HG03196 (cell line): Measurements from ENCODE around the gene TRPM7.
"Not testable (repeated sequence)": the region's sequence is repeated elsewhere in the genome, so short reads cannot be mapped to it uniquely, and the experiment has no call there.

Experiments used
- ATAC-seq: cut with Tn5 transposase; IDR thresholded peaks from one replicate; pipeline ENCODE4 v1.9.1; 2021; ENCODE audit not compliant: unreplicated experiment

The TRPM7 gene

GRCh38 chr15:50573842-50574241, 112.8 kb downstream of the TRPM7 start:
- not testable (repeated sequence) for ATAC-seq

DNA sequence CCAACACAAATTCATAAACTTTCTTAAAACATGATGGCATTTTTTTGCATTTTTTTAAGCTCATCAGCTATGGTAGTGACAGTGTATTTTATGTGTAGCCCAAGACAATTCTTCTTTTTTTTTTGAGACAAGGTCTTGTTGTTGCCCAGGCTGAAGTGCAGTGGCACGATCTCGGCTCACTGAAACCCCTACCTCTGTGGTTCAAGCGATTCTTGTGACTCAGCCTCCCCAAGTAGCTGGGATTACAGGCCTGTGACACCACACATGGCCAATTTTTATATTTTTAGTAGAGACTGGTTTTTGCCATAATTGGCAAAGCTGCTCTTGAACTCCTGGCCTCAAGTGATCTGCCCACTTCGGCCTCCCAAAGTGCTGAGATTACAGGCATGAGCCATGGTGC, 122.8 kb downstream of the TRPM7 start:
- no peak for ATAC-seq

DNA sequence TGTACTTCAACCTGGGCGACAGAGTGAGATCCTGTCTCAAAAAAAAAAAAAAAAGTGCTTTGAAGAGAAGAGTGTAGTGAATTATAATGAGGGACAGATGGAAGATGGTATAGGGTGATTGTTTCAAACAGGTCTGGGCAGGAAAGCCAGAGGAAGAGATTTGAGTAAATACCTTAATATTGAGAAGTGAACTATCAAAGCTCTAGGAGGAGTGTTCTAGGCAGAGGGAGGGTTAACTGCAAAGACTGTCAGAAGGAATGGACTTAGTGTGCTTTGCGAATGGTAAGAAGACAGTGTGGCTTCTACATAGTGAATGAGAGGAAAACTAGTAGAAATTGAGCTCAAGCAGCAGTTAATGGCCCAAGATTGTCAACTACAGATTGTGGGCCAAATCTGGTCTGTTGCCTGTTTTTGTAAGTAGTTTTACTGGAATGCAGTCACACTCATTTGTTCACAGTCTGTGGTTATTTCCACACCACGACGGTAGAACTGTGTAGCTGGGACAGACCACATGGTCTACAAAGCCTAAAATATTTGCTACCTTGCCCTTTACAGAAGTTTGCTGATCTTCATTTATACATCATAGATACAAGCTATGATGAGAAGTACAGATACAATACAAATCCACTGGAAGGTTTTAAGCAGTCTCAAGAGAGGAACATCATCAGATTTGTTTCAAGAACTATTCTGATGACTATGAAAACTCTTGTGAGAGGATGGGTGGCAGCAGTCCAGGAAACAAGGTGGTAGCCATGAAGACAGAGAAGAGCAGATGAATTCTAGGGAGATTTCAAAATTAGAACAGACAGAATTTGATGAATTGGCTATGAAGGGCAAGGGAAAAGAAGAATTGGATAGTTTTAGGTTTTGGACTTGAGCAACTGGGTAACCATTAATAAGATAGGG, 123.6 kb downstream of the TRPM7 start:
- no peak for ATAC-seq

DNA sequence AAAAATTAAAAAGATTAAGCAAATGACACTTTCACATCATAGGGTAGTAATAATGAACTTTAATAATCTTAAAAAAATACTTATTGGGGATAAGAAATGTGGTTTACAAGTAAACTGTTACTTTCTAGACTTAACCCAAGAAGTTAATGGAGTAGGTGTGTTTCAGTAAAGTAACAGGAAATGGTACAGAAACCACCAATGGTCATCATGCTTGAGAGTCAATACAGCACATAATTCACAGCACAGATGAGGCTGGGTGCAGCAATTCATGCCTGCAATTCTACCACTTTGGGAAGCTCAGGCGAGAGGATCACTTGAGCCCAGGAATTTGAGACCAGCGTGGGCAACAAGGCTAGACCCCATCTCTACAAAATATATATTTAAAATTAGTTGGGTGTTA, 128.6 kb downstream of the TRPM7 start:
- ATAC-seq = no peak

DNA sequence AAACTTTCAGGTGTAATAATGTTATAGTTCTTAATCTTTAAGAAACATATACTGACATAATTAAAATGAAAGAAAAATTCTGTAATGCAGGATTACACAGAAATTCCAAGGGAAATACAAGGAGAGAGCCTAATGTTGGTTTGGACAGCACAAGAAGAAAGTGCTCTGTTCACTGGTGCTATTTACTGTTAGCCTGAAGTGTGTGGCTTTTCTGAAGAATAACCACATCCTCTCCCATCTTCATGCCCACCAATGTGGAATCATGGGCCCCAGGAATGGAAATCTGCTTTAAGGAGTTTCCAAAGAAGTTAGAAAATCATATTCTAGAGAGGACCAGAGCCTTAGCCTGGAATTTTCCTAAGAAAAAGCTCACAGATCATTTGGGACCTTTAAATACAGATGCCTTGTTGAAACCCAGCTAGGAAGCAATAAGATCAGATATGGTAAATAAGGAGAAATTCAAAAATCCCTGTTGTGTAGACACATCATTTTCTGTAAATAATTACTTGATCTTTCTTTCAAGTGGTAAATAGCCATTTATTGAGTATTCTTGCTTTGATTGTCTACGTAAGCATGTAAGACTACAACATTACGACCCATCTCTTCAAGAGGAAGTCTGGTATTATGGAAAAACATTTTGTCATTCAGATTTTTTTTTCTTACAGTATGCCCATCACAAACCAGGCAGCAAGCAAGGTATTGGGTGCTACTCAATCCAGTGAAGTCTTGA, 129.8 kb downstream of the TRPM7 start:
- ATAC-seq = no peak

GRCh38 chr15:50552238-50552637, 134.4 kb downstream of the TRPM7 start:
- no peak for ATAC-seq

GRCh38 chr15:50549326-50549725, 137.3 kb downstream of the TRPM7 start:
- no peak for ATAC-seq

- no peak for ATAC-seq
Measured at GRCh38 chr15:50546566-50546965, 140.0 kb downstream of the TRPM7 start, which contains the start of gene USP50. Gene USP50 (minus strand): TSS chr15:50546666. CDS start chr15:50546525, 141 bp downstream.

GRCh38 chr15:50544368-50544767, 142.2 kb downstream of the TRPM7 start:
- ATAC-seq = no peak

DNA sequence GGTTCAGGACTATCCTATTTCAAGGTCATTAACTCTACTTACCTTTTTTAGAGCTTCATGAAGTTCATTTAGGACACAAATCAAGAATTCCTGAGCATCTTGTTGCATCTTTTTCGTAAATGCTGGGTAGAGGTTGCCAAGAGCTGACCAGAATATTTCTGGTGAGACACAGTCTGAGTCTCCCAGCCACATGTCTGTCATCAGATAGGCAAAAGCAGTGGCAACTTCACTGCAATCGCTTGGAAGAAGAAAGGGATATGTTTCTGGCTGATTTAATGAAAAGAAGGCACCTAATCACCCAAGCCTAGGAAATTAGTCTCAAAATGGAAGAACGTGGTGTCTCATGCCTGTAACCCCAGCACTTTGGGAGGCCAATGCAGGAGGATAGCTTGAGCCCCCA, 143.0 kb downstream of the TRPM7 start:
- no peak for ATAC-seq

DNA sequence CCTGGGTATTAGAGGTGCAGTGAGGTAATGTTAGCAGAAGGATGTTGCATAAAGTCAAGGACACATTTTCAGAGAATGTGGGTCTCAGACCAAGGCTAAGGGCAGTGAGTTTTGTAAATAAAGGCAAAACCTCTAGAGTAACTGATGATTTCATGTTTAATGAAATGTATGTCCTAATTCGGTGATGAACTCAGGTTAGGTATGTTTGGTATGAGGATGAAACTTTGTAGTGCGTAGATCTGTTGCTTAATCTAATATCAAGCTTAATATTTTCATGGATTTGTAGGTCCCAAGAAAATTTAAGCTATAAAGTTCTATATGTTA, 143.7 kb downstream of the TRPM7 start:
- ATAC-seq = no peak

GRCh38 chr15:50531766-50532165, 154.8 kb downstream of the TRPM7 start:
- no peak for ATAC-seq

DNA sequence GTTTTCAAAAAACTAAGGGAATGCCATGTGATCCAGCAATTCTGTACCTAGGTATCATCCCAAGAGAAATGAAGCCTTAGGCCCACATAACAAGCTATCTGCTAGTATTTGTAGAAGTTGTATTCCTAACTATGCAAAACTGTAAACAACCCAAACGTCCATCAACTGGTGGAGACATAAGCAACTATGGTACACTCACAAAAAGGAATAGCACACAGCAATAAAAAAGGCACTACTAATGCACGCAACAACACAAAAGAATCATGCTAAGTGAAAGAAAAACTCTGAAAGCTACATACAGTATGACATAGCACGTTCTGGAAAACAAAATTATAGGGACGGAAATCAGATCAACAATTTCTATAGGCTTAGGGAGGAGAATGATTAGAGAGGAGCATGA, 155.4 kb downstream of the TRPM7 start:
- ATAC-seq = no peak

- ATAC-seq = no peak
Measured at GRCh38 chr15:50523851-50524251, 162.7 kb downstream of the TRPM7 start.

DNA sequence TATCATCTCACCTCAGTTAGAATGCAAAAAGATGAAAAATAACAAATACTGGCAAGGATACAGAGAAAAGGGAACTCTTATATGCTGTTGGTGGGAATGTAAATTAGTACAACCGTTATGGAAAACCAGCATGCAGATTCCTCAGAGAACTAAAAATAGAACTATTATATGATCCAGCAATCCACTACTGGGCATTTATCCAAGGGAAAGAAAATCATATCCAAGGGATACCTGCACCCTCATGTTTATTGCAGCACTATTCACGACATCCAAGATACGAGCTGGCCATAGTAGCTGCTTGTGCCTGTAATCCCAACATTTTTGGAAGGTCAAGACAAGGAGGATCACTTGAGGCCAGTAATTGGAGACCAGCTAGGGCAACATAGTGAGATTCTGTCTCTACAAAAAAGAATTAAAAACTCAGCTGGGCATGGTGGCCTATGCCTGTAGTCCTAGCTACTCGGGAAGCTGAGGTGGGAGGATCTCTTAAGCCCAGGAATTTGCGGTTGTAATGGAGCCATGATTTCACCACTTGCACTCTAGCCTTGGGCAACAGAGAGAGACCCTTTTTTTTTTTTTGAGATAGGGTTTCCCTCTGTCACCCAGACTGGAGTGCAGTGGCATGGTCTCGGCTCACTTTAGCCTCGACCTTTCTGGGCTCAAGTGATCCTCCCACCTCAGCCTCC, 166.7 kb downstream of the TRPM7 start:
- ATAC-seq = no peak

- ATAC-seq = no peak
Measured at GRCh38 chr15:50513001-50513400, 173.6 kb downstream of the TRPM7 start.
